ENCODE measurements around the gene LAMTOR3.

GRCh38 chr4:99872570-99872969 lies 21.7 kb downstream of the LAMTOR3 start:
- TF ChIP-seq, protein P1, sequence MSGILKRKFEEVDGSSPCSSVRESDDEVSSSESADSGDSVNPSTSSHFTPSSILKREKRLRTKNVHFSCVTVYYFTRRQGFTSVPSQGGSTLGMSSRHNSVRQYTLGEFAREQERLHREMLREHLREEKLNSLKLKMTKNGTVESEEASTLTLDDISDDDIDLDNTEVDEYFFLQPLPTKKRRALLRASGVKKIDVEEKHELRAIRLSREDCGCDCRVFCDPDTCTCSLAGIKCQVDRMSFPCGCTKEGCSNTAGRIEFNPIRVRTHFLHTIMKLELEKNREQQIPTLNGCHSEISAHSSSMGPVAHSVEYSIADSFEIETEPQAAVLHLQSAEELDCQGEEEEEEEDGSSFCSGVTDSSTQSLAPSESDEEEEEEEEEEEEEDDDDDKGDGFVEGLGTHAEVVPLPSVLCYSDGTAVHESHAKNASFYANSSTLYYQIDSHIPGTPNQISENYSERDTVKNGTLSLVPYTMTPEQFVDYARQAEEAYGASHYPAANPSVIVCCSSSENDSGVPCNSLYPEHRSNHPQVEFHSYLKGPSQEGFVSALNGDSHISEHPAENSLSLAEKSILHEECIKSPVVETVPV (CRISPR knock-in tag; IDR thresholded peaks at IDR 0.05) = no peak
- TF ChIP-seq ARNTL (CRISPR knock-in tag; IDR thresholded peaks at IDR 0.05; ENCODE audit: borderline replicate concordance, low read depth) (no peak), PATZ1 (CRISPR knock-in tag; IDR thresholded peaks at IDR 0.05; ENCODE audit: borderline replicate concordance) (no peak)
